ENCODE measurements around the gene MGAT4C. TPM values are rescaled to one million over a fixed set of nuclear protein-coding genes. Genes with fewer than 3 reads are reported as not detected.

MGAT4C gene
- total and polyA plus RNA-seq, 2 experiments from 2014 or later = 4.5 to 4.7 TPM

DNA sequence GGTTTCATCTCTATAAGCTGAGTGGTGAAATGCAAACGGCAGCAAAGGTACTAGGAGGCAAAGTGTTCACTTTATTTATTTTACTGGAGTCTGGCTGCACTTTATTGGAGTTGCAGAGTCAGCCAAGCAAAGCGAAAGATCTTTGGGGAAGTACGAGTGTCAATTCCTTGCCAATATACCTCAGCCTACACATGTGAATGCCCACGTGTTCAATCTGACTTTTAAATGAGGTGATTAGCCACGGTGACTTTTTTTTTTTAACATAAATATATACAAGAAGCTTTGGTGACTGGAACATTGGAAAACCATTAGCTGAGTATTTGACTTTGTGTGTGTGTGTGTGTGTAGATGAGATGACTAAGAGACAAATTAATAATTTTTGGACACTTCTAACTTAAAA lies 203.3 kb downstream of the MGAT4C start:
- Mint-ChIP-seq H3K27me3 (ENCODE audit: insufficient read depth, low read depth, poor library complexity) (no peaks in the 10 kb centered on the region), H3K4me3 (no peak overlapping the region), H3K9me3 (no peaks in the 10 kb centered on the region), H3K27ac (no peak overlapping the region), H3K4me1 (no peaks in the 10 kb centered on the region), H3K36me3 (ENCODE audit: low read depth) (no peaks in the 10 kb centered on the region)
- no peaks in the 10 kb centered on the region for H4K20me1 ChIP-seq (replicated peaks; ENCODE audit: insufficient read depth)
- no peaks in the 10 kb centered on the region for H3K27me3 ChIP-seq (ENCODE audit: insufficient read depth)
- no peak overlapping the region for H2AFZ ChIP-seq
- no peak overlapping the region for H3K27ac ChIP-seq (ENCODE audit: low read depth)
- H3K9me2 ChIP-seq (ENCODE audit: insufficient read depth) = no peaks in the 10 kb centered on the region
- H3K4me1 ChIP-seq (ENCODE audit: insufficient read depth) = no peaks in the 10 kb centered on the region
- H3K4me2 ChIP-seq = no peak overlapping the region
- DNase-seq (ENCODE audit: low spot score) (no peak), ATAC-seq (no peak)
- no peaks in the 10 kb centered on the region for H3K36me3 ChIP-seq (ENCODE audit: insufficient read depth)
- no peaks in the 10 kb centered on the region for H3K79me2 ChIP-seq (replicated peaks; ENCODE audit: insufficient read depth)
- H3K4me3 ChIP-seq = no peak overlapping the region
- TF ChIP-seq POLR2AphosphoS5 (IDR thresholded peaks at IDR 0.05; ENCODE audit: low read depth) (no peak), CTCF (conservative IDR thresholded peaks at IDR 0.05; ENCODE audit: low read depth in 2 of 2) (no peak), ZNF114 (CRISPR knock-in tag; IDR thresholded peaks at IDR 0.05) (no peak), NANOG (IDR thresholded peaks at IDR 0.05; ENCODE audit: borderline replicate concordance) (no peak), ETS1 (IDR thresholded peaks at IDR 0.05) (no peak), ZNF462 (CRISPR knock-in tag; IDR thresholded peaks at IDR 0.05) (no peak), EZH2 (IDR thresholded peaks at IDR 0.05; ENCODE audit: low read depth, unreplicated experiment) (no peak), EZH2phosphoT487 (IDR thresholded peaks at IDR 0.05; ENCODE audit: unreplicated experiment) (no peak), STAT1 (IDR thresholded peaks at IDR 0.05; ENCODE audit: unreplicated experiment) (no peak), ZNF331 (CRISPR knock-in tag; IDR thresholded peaks at IDR 0.05; ENCODE audit: low read depth) (no peak), CREB1 (CRISPR knock-in tag; IDR thresholded peaks at IDR 0.05; ENCODE audit: low read depth) (no peak), JUNB (IDR thresholded peaks at IDR 0.05; ENCODE audit: unreplicated experiment) (no peak)
- TF ChIP-seq, protein P1, sequence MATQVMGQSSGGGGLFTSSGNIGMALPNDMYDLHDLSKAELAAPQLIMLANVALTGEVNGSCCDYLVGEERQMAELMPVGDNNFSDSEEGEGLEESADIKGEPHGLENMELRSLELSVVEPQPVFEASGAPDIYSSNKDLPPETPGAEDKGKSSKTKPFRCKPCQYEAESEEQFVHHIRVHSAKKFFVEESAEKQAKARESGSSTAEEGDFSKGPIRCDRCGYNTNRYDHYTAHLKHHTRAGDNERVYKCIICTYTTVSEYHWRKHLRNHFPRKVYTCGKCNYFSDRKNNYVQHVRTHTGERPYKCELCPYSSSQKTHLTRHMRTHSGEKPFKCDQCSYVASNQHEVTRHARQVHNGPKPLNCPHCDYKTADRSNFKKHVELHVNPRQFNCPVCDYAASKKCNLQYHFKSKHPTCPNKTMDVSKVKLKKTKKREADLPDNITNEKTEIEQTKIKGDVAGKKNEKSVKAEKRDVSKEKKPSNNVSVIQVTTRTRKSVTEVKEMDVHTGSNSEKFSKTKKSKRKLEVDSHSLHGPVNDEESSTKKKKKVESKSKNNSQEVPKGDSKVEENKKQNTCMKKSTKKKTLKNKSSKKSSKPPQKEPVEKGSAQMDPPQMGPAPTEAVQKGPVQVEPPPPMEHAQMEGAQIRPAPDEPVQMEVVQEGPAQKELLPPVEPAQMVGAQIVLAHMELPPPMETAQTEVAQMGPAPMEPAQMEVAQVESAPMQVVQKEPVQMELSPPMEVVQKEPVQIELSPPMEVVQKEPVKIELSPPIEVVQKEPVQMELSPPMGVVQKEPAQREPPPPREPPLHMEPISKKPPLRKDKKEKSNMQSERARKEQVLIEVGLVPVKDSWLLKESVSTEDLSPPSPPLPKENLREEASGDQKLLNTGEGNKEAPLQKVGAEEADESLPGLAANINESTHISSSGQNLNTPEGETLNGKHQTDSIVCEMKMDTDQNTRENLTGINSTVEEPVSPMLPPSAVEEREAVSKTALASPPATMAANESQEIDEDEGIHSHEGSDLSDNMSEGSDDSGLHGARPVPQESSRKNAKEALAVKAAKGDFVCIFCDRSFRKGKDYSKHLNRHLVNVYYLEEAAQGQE (IDR thresholded peaks at IDR 0.05; ENCODE audit: unreplicated experiment) = no peak
- H3F3A ChIP-seq (replicated peaks; ENCODE audit: low read depth) = no peaks in the 10 kb centered on the region

Data from GM23338 (cell line).